Right ventricle myocardium superior (tissue), 1 donor: ENCODE data around the gene CFAP298. TPM values are rescaled to one million over a fixed set of nuclear protein-coding genes. Genes with fewer than 3 reads are reported as not detected.

Experiments
- ATAC-seq: fragments of 200-7000 bp; cut with Tn5 transposase; one replicate; pipeline ENCODE4 v1.9.1; 2020; ENCODE audit warnings: mild to moderate bottlenecking; ENCODE audit not compliant: poor library complexity
- DNase-seq: peaks from one replicate; pipeline ENCODE4 v3.0.0-alpha.2; 2020
- intact Hi-C: fragments of 100-400 bp; cut with DNase I; formaldehyde crosslinking; loops from one replicate; pipeline ENCODE4 v1.11.2; 2022
- total RNA-seq: library from RNA; stranded (reverse); fragmentation: NEBNext Ultra II Directional; extraction: Animal tissue kit (Norgen Biotek cat#: 25700); gene quantifications from one replicate; pipeline ENCODE4 v1.2.1, GENCODE V29; 2021
- donor health status: DM: no; HTN: yes; CAD: no; lungs with severe emphysema.

The CFAP298 gene
- total RNA-seq, 1 donor from 2014 or later: 17.2 TPM

DNA sequence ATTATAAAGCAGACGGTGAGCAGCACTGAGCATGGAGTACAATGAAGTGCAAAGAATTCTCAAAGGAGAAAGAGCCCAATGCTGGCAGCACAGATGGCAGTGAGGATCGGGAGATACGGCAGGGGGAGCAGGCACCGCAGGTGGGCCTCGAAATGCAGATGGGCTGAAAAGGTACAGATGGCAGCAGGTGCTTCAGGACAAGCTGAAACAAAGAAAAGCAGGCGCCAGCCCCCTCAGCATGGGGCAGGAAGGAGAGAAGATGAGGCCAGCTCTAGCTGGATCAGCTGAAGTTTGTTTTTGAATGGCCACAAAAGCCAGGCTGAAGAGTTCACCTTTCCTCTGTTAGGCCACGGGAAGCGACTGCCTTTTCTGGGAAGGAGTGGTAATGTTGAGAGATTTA, 7.7 kb downstream of the CFAP298 start:
- no peak for ATAC-seq
- DNase-seq: no peak
- intact Hi-C loops: loop anchor here (5.0 kb wide), 1 partner anchor 202 kb away; no protein-coding TSS in a partner anchor

DNA sequence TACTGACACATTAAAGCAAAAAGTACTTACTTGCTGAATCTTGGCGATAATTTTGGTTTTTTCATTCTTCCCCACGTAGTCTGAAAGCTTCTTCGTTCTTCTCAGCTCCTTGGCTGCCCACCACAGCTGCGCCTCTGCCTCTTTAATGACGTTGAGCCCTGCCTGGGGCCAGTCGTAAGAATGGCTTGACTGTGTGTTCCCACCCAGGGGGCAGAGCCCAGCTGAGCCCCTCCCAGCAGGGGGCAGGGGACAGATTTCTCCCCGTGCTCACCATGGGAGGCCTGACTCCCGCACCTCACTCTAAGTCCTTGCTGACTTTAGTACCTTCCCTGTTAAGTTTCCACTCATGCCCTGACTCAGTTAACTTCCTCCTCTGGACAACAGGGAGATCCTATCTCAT, 9.0 kb downstream of the CFAP298 start:
- intact Hi-C loops: loop anchor here (5.0 kb wide), 1 partner anchor 201 kb away; no protein-coding TSS in a partner anchor
- DNase-seq: no peak
- ATAC-seq: no peak

DNA sequence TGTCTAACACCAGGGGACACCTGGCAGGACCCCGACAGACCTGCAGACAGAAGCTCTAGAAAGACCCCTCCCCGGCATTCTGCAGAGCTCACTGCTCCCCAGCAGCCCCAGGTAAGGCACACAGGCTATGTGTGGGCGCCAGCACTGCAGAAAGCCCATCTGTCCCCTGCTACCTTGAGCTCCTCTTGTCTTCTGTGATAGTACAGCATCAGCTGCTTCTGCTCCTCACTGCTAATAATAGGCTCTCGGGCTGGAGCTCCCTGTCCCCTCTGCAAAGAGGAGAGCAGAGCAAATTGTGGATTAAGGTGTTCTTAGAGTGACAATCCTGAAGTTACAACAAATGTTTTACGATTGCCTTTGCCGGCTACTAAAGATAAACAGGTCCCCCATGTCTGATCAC, 10.1 kb downstream of the CFAP298 start:
- DNase-seq (no peak), ATAC-seq (no peak)
- intact Hi-C loops: loop anchor here (5.0 kb wide), 1 partner anchor 200 kb away; no protein-coding TSS in a partner anchor

DNA sequence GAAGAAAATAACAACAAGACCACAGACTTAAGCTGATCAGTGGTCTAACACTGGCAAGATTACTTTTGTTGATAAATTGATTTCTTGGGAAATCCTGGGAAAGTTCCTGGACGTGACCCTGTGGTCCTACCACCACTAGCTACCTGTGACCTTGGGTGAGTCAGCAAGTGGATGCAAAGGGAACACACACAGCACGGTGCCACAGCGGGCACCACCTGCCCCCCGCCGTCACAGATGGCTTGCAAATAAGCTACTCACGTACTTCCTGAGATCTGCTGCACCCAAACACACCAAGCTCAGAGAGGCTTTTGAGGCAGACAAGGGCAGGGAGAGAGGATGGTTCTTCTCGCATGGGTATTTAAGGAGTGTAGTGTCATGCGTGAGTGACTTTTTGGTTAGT, 12.7 kb downstream of the CFAP298 start:
- ATAC-seq (no peak), DNase-seq (no peak)
- intact Hi-C loops: no loop called here

DNA sequence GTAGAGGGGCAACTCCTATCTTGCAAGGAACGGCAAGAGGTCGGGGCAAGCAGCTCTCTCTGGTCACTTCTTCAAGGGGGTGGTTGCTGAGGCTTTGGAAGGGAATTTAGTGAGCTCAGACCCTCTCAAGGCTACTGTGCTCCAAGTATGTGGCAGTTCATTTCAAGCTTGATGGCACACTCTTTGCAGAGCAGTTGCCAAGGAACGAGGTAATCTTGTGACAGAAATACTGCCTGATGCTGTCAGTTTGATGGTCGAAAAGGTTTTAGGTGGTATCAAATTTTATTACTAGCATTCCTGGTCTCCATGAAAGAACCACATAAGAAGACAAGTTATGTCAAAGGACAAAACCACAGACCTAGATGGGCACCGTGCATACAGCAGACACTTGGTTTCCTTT, 13.1 kb downstream of the CFAP298 start:
- ATAC-seq: no peak
- DNase-seq: no peak
- intact Hi-C loops: no loop called here

DNA sequence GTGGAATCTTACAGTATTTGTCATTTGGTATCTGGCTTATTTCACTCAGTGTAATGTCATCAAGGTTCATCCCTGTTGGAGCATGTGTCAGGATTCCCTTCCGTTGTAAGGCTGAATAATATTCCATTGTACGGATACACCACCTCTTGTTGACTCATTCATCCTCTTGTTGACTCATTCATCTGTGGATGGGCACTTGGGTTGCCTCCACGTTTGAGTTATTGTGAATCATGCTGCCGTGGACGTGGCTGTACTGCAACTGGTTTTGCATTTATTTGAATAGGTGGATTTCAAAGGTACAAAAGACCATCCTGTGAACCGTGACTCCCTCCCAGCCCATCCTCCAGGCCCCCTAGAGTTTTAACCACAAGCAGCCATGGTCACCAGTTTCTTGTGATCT, 15.0 kb downstream of the CFAP298 start:
- DNase-seq: no peak
- intact Hi-C loops: no loop called here
- ATAC-seq: no peak

DNA sequence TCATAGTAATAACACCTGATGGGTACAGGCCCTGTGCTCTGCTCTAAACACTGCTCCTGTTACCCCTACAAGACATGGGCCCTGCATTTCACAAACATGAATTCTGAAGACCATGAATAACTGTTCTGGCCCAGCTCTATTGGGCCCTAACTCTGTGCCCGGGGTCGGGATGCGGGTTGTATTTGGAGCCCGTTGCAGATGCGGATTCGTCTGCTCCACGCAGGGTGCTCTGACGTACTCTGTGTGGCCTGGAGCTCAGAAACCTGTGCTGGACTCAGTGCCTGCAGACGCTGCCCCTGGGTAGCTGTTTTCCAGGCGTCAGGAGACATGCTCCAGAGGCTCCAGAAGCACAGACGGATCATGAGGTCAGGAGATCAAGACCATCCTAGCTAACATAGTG, 16.7 kb downstream of the CFAP298 start:
- DNase-seq: no peak
- intact Hi-C loops: no loop called here

DNA sequence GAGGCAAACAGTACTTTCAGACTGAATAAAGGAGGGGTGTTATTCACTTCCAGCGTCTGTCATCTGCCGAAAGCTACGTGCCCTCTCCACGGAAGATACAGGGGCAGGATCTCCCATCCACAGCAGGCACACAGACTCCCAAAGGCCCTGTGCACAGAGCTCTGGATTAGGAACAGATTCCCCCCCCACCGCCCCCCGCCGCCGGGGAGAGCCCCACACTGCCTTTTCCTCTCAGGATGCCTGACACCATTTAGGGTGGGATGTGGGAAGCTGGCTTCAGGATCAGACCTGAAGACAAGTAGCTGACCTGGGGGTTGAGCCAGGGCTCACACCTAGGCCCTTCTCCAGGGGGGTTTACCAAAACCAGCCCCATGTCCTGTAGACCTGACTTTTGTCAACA, 18.5 kb downstream of the CFAP298 start:
- no peak for ATAC-seq
- intact Hi-C loops: no loop called here
- no peak for DNase-seq

More for the DNA sequence above, 16.7 kb downstream of the CFAP298 start:
- no peak for ATAC-seq

DNA sequence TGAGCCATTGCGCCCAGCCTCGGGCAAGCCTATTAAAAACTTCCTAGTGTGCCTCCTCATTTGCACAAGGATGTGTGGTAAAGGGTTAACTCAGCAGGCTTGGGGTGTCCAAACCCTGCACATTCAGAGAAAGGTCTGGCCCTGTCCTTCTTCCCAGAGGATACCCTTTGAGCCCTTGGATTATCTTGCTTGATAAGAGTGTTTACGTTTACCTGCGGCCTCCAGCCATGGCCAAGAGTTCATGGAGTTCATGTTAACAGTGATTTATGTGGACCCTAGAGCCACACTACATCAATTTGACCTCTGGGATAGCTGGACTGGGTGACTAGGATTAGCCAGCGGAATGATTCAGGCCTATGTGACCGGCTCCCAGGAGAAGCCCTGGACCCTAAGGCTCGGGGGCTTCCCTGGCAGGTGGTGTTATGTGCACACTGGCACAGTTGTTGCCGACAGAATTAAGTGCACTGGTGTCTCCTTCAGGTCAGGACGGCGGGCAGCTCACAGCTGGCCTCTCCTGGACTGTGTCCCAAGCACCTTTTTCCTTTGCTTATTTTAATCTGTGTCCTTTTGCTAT, 19.2 kb downstream of the CFAP298 start:
- no peak for ATAC-seq
- no peak for DNase-seq
- intact Hi-C loops: no loop called here

DNA sequence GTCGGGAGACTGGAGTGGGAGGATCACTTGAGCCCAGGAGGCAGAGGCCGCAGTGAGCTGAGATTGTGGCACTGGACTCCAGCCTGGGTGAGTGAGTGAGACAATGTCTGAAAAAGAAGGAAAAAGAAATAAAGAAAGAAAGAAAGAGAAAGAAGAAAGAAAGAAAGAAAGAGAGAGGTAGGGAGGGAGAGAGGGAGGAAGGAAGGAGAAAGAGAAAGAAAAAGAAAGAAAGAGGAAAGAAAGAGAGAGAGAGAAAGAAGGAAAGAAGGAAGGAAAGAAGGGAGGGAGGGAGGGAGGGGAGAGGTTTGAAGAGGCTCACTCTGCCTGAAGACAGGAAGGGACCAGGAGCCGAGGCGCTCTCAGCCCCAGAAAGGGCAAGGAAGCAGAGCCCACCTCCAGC, 22.0 kb downstream of the CFAP298 start:
- DNase-seq (no peak), ATAC-seq (no peak)
- intact Hi-C loops: no loop called here

DNA sequence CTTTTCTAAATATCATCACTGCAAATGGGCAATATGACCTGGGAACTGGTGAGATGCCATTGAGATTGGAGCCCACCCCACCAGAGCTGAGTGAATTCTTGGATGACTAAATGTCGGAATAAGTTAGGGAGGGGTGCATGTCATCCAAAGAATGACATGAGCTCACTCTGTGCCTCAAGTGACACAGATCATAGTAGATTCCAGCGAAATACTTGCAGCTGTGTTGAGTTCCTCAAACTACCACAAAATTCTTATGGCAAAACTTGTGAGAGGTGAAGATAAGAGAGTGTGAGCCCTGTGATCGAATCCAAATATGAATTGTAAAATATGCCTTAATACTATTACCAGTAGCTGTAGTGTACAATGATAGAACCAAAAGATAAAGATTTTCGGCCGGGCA, 24.5 kb downstream of the CFAP298 start:
- ATAC-seq: no peak
- intact Hi-C loops: no loop called here
- DNase-seq: no peak

DNA sequence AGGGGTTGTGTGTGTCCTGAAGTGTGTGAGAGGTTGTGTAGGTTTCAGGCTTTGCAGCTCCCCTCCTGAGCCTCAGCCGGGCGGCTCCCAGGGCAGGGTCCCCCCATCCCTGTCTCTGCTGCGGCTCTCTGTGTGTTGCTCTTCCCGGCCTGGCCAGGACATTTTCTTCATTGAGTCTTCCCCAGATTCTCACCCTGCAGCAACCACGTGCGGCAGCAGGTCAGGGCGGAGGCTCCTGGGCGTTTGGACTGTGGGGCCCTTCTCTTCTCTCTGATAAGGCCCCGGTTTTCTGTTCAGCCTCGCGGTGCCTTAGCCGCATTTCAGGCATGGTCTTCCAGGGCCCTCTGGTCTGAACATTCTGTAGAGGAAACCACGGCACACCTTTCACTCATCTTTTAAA, 25.1 kb downstream of the CFAP298 start:
- ATAC-seq (no peak), DNase-seq (no peak)
- intact Hi-C loops: no loop called here

DNA sequence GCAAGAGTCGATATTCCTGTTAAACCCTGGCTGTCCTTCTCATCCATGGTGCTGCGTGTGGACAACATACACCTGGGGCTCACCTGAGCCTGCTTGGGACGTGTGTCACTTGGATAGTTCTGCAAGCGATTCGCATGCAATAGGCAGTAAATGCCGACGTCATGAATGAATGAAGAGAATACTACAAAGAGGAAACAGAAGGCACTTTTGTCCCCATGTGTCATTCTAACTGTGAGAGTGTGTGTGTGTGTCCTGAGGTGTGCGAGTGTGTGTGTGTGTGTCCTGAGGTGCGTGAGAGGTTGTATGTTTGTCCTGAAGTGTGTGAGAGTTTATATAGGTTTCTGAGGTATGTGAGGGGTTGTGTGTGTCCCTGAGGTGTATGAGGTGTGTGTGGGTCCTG, 26.2 kb downstream of the CFAP298 start:
- DNase-seq (no peak), ATAC-seq (no peak)
- intact Hi-C loops: no loop called here

DNA sequence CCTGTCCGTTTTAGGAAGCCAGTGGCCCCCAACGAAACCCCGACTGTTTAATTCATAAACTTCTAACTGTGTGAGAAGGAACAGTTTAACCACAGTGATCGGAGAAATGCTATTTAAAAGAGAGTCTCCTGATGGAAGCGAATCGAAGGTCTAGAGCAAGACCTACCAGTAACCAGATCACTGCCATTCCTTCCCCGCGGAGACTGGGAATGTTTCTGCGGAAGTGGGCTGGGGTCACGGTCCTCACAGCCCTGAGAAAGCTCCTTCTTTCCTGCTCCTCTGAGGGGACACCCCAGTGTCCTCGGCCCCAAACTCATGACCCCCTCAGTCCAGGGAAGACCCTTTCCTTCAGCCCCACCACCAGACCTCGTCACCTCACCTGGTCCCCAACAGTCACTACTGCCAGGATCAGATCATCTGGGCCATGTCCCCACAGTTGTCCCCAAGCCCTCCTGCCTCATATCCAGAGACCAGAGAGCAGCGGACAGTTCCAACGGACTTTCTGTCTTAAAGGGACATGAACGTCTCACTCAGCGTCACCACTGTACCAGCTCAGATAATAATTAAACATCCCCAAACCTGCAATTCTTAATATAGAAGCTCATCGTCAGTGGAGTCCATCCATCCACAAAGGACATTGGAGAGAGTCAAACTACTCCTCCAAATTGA, 27.0 kb downstream of the CFAP298 start, which contains the start of gene TCP10L:
TCP10L (minus strand) TSS at position 482 of the 669 bp plus-strand sequence. CDS start 1,219 bp downstream, outside the sequence.
- no peak for ATAC-seq
- no peak for DNase-seq
- intact Hi-C loops: no loop called here

DNA sequence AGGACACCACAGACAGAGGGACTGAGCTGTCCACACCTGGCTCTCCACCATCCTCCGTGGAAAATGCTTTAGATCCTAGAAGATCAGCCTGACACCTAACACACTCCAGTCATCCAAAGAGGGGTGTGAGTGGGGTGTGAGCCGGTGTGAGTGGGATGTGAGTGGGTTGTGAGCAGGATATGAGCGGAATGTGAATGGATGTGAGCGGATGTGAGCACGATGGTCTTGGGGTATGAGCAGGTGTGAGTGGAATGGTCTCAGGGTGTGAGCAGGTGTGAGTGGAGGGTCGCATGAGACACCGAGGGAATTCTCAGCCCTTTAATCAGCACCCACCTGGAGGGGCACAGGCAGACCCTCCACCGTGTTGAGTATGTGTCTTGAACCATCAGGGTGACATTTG, 27.7 kb downstream of the CFAP298 start:
- ATAC-seq: no peak
- no peak for DNase-seq
- intact Hi-C loops: no loop called here

DNA sequence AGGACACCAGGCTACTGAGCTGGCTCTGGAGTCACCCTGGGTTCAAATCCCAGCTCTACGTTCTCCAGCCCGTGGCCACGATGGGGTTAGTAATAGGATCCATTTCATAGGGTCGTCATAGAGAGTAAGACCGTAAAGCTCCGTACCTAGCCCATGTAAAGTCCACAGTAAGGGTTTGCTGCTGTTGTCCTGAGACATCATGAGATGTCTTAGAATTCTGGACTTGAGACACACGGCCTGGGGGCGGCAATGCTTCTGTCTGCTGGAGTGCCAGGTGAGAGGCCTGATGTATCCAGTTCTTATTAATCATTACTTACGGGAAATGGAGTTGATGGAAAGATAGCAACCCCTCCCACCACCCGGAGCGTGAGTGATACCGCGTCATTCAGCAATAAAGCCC, 30.4 kb downstream of the CFAP298 start:
- intact Hi-C loops: no loop called here
- no peak for DNase-seq
- no peak for ATAC-seq

DNA sequence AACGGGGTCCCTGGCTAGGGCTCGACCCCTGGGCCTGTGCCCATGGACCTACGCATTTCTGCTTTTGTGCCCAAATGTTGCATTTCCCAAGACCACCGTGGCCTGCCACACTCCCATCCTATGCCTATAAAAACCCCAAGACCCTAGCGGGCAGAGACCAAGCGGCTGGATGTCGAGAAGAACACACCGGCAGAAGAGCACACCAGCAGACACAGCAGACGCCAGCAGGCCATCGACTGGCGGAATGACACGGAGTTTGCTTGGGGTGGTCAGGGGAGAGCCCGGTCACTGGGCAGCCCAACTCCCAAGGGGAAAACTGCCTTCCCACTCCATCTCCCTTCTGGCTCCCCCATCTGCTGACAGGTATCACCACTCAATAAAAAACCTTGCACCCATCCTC, 31.2 kb downstream of the CFAP298 start:
- intact Hi-C loops: no loop called here
- ATAC-seq (no peak), DNase-seq (no peak)

DNA sequence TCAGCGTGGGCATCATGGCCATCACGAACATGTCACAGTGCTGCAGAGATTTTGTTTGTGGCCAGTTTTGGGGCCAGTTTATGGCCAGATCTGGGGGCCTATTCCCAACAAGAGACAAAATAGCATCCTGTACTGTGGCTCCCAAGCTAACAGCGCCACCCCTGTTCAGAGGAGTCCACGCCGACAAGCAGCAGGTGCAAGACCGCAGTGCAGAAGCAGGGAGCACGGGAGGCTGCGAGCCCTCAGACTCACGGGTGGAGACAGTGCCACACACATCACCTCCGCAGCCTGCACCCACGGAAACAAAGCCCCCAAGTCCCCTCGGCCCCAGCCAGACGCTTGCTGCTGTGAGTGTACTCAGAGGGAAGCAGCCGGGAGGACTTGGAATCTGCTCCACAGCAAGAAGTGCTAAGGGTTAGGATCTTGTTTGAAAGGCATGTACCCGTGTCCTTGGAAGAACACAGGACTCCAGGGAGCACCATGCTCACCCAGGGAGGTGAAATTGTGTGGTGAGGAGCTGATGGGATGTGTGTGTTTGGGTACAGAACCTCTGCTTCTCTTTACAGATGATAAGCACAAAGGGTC, 34.0 kb downstream of the CFAP298 start:
- intact Hi-C loops: no loop called here
- DNase-seq (no peak), ATAC-seq (no peak)

DNA sequence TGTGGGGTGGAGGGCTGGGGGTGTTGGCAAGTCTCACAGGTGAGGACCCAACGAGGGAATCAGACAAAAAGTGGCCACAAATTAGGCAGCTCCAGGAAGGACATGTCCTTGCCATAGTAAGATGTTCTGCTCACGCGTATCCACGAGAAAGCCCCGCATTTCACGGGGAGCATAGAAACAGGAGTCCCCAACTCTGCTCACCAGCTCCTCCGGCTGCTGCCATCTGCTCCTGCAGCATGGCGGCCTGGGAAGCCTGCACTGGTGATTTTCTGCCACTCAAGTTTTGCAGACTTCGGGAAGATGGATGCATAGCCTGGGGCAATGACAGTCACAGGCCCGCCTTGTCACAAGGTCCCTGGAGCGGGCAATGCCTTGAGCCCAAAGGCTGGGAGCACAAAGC, 36.2 kb downstream of the CFAP298 start:
- intact Hi-C loops: no loop called here
- ATAC-seq: no peak
- DNase-seq: no peak
